GM13976 (cell line): ENCODE measurements around the gene CHPF2.

Experiments used
- DNase-seq: peaks from one replicate; pipeline ENCODE4 v3.0.0; 2012; ENCODE audit warnings: low spot score
- in situ Hi-C: fragments of 300-500 bp; cut with MboI; formaldehyde crosslinking; loops from one replicate; pipeline ENCODE4 v1.12.0; 2022; ENCODE audit warnings: low sequenced_read_pairs, mixed read lengths, inconsistent platforms; ENCODE audit not compliant: unreplicated experiment
- TF ChIP-seq, protein P1 (sequence below): IDR thresholded peaks from 2 replicates; pipeline ENCODE4 v1.5.1; 2012; ENCODE audit warnings: borderline replicate concordance, mild to moderate bottlenecking; ENCODE audit not compliant: insufficient read depth; ENCODE audit errors: extremely low read depth, missing control alignments, control extremely low read depth

CHPF2 gene

GRCh38 chr7:151254851-151255250 lies 22.6 kb downstream of the CHPF2 start:
- DNase-seq, result no peak
- in situ Hi-C loops, result no loop called here
- TF ChIP-seq, protein P1, sequence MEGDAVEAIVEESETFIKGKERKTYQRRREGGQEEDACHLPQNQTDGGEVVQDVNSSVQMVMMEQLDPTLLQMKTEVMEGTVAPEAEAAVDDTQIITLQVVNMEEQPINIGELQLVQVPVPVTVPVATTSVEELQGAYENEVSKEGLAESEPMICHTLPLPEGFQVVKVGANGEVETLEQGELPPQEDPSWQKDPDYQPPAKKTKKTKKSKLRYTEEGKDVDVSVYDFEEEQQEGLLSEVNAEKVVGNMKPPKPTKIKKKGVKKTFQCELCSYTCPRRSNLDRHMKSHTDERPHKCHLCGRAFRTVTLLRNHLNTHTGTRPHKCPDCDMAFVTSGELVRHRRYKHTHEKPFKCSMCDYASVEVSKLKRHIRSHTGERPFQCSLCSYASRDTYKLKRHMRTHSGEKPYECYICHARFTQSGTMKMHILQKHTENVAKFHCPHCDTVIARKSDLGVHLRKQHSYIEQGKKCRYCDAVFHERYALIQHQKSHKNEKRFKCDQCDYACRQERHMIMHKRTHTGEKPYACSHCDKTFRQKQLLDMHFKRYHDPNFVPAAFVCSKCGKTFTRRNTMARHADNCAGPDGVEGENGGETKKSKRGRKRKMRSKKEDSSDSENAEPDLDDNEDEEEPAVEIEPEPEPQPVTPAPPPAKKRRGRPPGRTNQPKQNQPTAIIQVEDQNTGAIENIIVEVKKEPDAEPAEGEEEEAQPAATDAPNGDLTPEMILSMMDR, result no peak

- TF ChIP-seq, protein P1, result no peak
- DNase-seq, result no peak
- in situ Hi-C loops, result no loop called here
These were observed 23.1 kb downstream of the CHPF2 start for GRCh38 chr7:151255390-151255789.

- TF ChIP-seq, protein P1, result no peak
- in situ Hi-C loops, result no loop called here
- no peak for DNase-seq
These were observed 24.2 kb downstream of the CHPF2 start for GRCh38 chr7:151256410-151257045.

GRCh38 chr7:151257990-151258389 lies 25.7 kb downstream of the CHPF2 start:
- in situ Hi-C loops, result no loop called here
- TF ChIP-seq, protein P1, result no peak
- DNase-seq, result no peak

DNA sequence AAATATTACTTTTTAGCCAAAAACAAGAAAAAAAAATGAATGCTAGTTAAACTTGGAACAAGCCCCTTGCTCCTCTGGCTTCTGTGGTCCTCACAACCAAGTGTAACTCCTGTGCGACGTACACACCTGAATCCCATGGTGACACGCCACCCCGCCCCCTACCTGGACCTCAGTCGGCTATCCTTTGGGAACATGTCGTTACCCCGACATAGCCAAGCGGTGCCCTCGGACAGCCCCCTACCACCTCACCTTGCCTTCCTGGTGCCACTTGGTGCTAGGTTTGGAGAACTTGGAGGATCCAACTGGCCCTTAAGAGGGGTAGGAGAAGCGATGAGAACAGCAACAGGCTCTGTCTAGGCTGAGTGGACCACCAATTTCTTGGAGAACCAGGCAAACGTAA lies 28.2 kb downstream of the CHPF2 start:
- in situ Hi-C loops, result no loop called here
- TF ChIP-seq, protein P1, result no peak
- no peak for DNase-seq

DNA sequence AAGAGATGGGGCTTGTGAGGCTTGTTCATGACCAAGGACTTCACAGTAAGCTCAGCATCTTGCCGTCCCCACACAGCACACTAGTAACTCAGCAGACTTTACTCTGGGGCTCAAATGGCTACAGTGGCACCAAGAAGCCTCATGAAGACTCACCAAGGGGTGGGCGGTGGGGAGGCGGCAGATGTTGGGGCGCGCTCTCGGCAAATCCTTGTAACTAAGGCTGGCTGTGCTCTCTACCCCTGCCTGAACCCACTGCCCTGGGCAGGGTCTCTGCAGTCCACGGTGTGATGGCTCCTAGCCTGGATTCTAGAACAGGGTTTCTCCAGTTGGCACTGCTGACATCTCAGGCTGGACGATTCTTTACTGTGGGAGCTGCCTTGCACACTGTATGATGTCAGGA lies 28.6 kb downstream of the CHPF2 start:
- no peak for DNase-seq
- TF ChIP-seq, protein P1, result no peak
- in situ Hi-C loops, result no loop called here
